OCI-LY3 (cell line): ENCODE data around the gene CPAMD8.

Experiments used
- H2AFZ ChIP-seq: fragments of 200-600, 300-600 bp; shearing (Covaris generic); 2 replicates; pipeline ENCODE4 v1.6.0; 2014; ENCODE audit warnings: antibody characterized with exemption, low read depth, low read length
- H3K27ac ChIP-seq: fragments of 200-600, 300-600 bp; sonication (generic); 2 replicates; pipeline ENCODE4 v1.5.1; 2014; ENCODE audit warnings: mild to moderate bottlenecking, low read length, moderate library complexity, mixed read lengths
- H3K27me3 ChIP-seq: fragments of 200-600, 300-600 bp; sonication (generic); 2 replicates; pipeline ENCODE4 v1.6.1; 2014; ENCODE audit warnings: low read depth, low read length, mixed read lengths
- H3K36me3 ChIP-seq: fragments of 200-600, 300-600 bp; sonication (generic); replicated peaks from 2 replicates; pipeline ENCODE3; 2014; ENCODE audit warnings: low read depth, low read length, mixed read lengths
- H3K4me1 ChIP-seq: fragments of 300-600, 200-600 bp; sonication (generic); 2 replicates; pipeline ENCODE4 v1.6.1; 2014; ENCODE audit warnings: low read length, mixed read lengths
- H3K4me2 ChIP-seq: fragments of 200-600, 300-600 bp; sonication (generic); 2 replicates; pipeline ENCODE4 v1.6.1; 2014; ENCODE audit warnings: low read length, mixed read lengths
- H3K4me3 ChIP-seq: fragments of 300-600, 200-600 bp; sonication (generic); 2 replicates; pipeline ENCODE4 v1.5.1; 2014; ENCODE audit warnings: antibody characterized with exemption, mild to moderate bottlenecking, low read length, moderate library complexity
- H3K79me2 ChIP-seq: fragments of 300-600, 200-600 bp; shearing (Covaris generic); 2 replicates; pipeline ENCODE4 v1.6.1; 2014; ENCODE audit warnings: mild to moderate bottlenecking, low read length, mixed read lengths
- H3K9ac ChIP-seq: fragments of 300-600, 200-600 bp; shearing (Covaris generic); 2 replicates; pipeline ENCODE4 v1.6.0; 2014; ENCODE audit warnings: mild to moderate bottlenecking, low read length, moderate library complexity
- H3K9me3 ChIP-seq: fragments of 200-600, 300-600 bp; shearing (Covaris generic); 2 replicates; pipeline ENCODE4 v1.6.1; 2014; ENCODE audit warnings: low read length, mixed read lengths; ENCODE audit not compliant: insufficient read depth
- H4K20me1 ChIP-seq: fragments of 200-600, 300-600 bp; sonication (generic); 2 replicates; pipeline ENCODE4 v1.6.1; 2016; ENCODE audit warnings: low read length, mixed read lengths; ENCODE audit not compliant: insufficient read depth
- EZH2phosphoT487 ChIP-seq: fragments of 200-600 bp; shearing (Covaris generic); IDR thresholded peaks from 2 replicates; pipeline ENCODE4 v1.6.1; 2018; ENCODE audit warnings: antibody characterized with exemption, mixed run types, low read depth
- TF ChIP-seq, protein P1 (sequence below): fragments of 200-600, 300-600 bp; sonication (generic); IDR thresholded peaks from 2 replicates; pipeline ENCODE4 v1.5.1; 2014; ENCODE audit warnings: antibody characterized with exemption, low read length, low read depth

CPAMD8 gene

DNA sequence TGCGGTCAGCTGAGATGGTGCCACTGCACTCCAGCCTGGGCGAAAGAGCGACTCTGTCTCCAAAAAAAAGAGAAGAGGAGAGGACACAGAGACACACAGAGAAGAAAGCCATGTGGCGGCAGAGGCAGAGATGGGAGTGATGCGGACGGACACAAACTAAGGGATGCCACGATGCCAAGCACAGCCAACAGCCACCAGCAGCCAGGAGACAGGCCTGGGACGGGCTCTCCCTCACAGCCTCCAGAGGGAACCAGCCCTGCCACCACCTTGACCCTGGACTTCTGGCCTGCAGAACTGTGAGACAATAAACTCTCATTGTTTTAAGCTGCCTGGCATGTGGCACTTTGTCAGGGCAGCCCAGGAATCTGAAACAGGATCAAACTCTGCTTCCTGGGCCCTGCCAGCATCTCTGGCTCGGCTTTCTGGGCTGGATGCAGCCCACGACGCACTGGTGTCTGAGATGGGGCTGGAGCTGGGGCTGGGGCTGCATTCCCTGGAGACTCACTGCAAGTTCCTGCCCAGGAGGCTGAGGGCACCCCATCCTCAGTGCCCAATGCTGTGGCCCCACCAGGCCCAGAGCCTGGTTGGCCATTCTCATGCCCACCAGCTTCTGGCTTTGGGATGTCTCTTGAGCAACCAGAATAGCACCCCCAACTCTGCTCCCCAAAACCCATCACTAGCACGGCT, 134.8 kb downstream of the CPAMD8 start:
- Histone ChIP-seq H3K36me3 (no peaks in the 10 kb centered on the region), H3K4me2 (no peak overlapping the region)

DNA sequence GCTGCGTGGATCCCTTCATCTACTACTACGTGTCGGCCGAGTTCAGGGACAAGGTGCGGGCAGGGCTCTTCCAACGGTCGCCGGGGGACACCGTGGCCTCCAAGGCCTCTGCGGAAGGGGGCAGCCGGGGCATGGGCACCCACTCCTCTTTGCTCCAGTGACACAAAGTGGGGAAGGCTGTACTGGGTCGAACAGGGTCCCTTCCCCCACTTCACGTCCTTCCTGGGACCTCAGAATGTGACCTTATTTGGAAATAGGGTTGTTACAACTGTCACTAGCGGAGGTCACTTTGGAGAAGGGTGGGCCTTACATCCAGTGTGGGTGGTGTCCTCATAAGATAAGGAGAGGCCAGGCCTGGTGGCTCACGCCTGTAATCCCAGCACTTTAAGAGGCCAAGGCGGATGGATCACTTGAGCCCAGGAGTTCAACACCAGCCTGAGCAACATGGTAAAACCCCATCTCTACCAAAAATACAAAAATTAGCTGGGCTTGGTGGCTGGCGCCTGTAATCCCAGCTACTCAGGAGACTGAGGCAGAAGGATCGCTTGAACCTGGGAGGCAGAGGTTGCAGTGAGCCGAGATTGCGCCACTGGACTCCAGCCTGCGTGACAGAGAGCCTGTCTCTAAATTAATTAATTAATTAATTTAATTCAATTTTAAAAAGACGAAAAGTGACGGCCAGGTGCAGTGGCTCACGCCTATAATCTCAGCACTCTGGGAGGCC, 136.0 kb downstream of the CPAMD8 start:
- no peaks in the 10 kb centered on the region for H3K9me3 ChIP-seq
- H4K20me1 ChIP-seq = no peaks in the 10 kb centered on the region
- H3K4me2 ChIP-seq = no peak overlapping the region
- no peaks in the 10 kb centered on the region for H3K79me2 ChIP-seq
- TF ChIP-seq, protein P1, sequence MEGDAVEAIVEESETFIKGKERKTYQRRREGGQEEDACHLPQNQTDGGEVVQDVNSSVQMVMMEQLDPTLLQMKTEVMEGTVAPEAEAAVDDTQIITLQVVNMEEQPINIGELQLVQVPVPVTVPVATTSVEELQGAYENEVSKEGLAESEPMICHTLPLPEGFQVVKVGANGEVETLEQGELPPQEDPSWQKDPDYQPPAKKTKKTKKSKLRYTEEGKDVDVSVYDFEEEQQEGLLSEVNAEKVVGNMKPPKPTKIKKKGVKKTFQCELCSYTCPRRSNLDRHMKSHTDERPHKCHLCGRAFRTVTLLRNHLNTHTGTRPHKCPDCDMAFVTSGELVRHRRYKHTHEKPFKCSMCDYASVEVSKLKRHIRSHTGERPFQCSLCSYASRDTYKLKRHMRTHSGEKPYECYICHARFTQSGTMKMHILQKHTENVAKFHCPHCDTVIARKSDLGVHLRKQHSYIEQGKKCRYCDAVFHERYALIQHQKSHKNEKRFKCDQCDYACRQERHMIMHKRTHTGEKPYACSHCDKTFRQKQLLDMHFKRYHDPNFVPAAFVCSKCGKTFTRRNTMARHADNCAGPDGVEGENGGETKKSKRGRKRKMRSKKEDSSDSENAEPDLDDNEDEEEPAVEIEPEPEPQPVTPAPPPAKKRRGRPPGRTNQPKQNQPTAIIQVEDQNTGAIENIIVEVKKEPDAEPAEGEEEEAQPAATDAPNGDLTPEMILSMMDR = no peak
- TF ChIP-seq EZH2phosphoT487 = no peak
- no peak overlapping the region for H3K27ac ChIP-seq
- H3K9ac ChIP-seq = no peak overlapping the region
- no peaks in the 10 kb centered on the region for H3K4me1 ChIP-seq
- no peak overlapping the region for H3K4me3 ChIP-seq
- no peak overlapping the region for H2AFZ ChIP-seq
- no peaks in the 10 kb centered on the region for H3K27me3 ChIP-seq
- no peaks in the 10 kb centered on the region for H3K36me3 ChIP-seq

More for the DNA sequence above, 134.8 kb downstream of the CPAMD8 start:
- no peaks in the 10 kb centered on the region for H3K79me2 ChIP-seq
- H2AFZ ChIP-seq = no peak overlapping the region
- no peaks in the 10 kb centered on the region for H3K4me1 ChIP-seq
- no peaks in the 10 kb centered on the region for H3K9me3 ChIP-seq
- no peaks in the 10 kb centered on the region for H4K20me1 ChIP-seq
- no peak overlapping the region for H3K27ac ChIP-seq
- H3K4me3 ChIP-seq = no peak overlapping the region
- H3K9ac ChIP-seq = no peak overlapping the region
- no peaks in the 10 kb centered on the region for H3K27me3 ChIP-seq
- no peak for TF ChIP-seq EZH2phosphoT487
- TF ChIP-seq, protein P1 = no peak

GRCh38 chr19:16889883-16890460, 136.6 kb downstream of the CPAMD8 start:
- no peak overlapping the region for H3K27ac ChIP-seq
- no peaks in the 10 kb centered on the region for H3K79me2 ChIP-seq
- no peak overlapping the region for H3K9ac ChIP-seq
- no peak overlapping the region for H3K4me3 ChIP-seq
- no peaks in the 10 kb centered on the region for H3K36me3 ChIP-seq
- TF ChIP-seq, protein P1 = no peak
- H4K20me1 ChIP-seq = no peaks in the 10 kb centered on the region
- H3K27me3 ChIP-seq = no peaks in the 10 kb centered on the region
- H3K4me1 ChIP-seq = no peaks in the 10 kb centered on the region
- H3K4me2 ChIP-seq = no peak overlapping the region
- H3K9me3 ChIP-seq = no peaks in the 10 kb centered on the region
- H2AFZ ChIP-seq = no peak overlapping the region

DNA sequence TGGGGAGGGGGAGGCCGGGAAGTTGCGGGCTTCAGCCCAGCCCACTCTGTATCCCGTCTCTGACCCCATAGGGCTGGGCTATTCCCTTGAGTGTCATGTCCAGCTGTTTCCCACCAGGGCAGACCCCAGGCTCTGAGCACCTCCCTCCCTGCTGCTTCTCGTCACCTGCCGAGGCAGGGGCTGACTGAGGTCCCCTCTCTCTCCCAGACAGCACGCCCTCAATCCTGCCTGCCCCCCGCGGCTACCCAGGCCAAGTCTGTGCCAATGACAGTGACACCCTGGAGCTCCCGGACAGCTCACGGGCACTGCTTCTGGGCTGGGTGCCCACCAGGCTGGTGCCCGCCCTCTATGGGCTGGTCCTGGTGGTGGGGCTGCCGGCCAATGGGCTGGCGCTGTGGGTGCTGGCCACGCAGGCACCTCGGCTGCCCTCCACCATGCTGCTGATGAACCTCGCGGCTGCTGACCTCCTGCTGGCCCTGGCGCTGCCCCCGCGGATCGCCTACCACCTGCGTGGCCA, 137.2 kb downstream of the CPAMD8 start:
- no peaks in the 10 kb centered on the region for H3K36me3 ChIP-seq
- no peaks in the 10 kb centered on the region for H3K9me3 ChIP-seq
- no peaks in the 10 kb centered on the region for H3K4me1 ChIP-seq
- H3K27ac ChIP-seq = no peak overlapping the region
- H4K20me1 ChIP-seq = no peaks in the 10 kb centered on the region
- H3K9ac ChIP-seq = no peak overlapping the region
- no peak overlapping the region for H3K4me3 ChIP-seq
- no peak overlapping the region for H3K4me2 ChIP-seq
- TF ChIP-seq EZH2phosphoT487 = no peak
- TF ChIP-seq, protein P1 = no peak
- no peaks in the 10 kb centered on the region for H3K27me3 ChIP-seq
- H3K79me2 ChIP-seq = no peaks in the 10 kb centered on the region
- H2AFZ ChIP-seq = no peak overlapping the region
